ENCODE data around the gene TIMP2. TPM values are rescaled to one million over a fixed set of nuclear protein-coding genes. Genes with fewer than 3 reads are reported as not detected.

The TIMP2 gene
- total and polyA plus RNA-seq, 2 of the 13 experiments (the other 11 are each of a cell fraction or from before 2014, with no cell fraction given): 3.8 to 8.5 TPM

DNA sequence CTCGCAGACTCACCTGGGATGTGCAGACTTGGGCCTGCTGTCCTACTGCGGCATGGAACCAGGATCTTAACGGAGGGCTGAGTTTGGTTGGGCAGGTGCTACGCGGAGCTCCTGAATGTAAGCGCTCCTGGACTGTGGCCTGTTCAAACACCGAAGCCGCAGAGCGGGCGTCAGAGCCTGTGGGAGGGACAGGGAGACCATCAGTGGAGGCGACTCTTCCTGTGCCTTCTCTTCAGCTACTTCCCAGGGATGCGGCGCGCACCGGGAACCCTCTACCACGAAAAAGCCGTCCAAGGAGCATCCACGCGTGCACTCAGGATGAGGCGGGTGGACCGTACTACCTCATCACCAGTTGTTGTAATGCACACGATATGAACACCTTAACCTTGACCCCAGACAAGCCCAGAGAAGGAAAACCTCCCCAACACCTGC lies 86.6 kb downstream of the TIMP2 start (continued):
- TF ChIP-seq, protein P1, sequence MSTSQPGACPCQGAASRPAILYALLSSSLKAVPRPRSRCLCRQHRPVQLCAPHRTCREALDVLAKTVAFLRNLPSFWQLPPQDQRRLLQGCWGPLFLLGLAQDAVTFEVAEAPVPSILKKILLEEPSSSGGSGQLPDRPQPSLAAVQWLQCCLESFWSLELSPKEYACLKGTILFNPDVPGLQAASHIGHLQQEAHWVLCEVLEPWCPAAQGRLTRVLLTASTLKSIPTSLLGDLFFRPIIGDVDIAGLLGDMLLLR (CRISPR knock-in tag; IDR thresholded peaks at IDR 0.05): no peak
- TF ChIP-seq ZNF264 (CRISPR knock-in tag; IDR thresholded peaks at IDR 0.05): peak; percentile 75
- TF ChIP-seq ZNF136 (CRISPR knock-in tag; IDR thresholded peaks at IDR 0.05; ENCODE audit: low read depth): no peak
- TF ChIP-seq, protein P2, sequence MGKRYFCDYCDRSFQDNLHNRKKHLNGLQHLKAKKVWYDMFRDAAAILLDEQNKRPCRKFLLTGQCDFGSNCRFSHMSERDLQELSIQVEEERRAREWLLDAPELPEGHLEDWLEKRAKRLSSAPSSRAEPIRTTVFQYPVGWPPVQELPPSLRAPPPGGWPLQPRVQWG (CRISPR knock-in tag; IDR thresholded peaks at IDR 0.05; ENCODE audit: borderline replicate concordance, low read depth): no peak
- TF ChIP-seq POGZ (CRISPR knock-in tag; IDR thresholded peaks at IDR 0.05): no peak
- TF ChIP-seq, protein P3, sequence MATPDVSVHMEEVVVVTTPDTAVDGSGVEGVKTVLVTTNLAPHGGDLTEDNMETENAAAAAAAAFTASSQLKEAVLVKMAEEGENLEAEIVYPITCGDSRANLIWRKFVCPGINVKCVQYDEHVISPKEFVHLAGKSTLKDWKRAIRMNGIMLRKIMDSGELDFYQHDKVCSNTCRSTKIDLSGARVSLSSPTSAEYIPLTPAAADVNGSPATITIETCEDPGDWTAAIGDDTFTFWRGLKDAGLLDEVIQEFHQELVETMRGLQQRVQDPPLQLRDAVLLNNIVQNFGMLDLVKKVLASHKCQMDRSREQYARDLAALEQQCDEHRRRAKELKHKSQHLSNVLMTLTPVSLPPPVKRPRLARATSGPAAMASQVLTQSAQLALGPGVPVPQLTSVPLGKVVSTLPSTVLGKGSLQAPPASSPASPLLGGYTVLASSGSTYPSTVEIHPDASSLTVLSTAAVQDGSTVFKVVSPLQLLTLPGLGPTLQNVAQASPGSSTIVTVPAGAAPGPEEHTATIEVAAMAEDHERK (CRISPR knock-in tag; IDR thresholded peaks at IDR 0.05; ENCODE audit: low read depth): no peak
- TF ChIP-seq, protein P4, sequence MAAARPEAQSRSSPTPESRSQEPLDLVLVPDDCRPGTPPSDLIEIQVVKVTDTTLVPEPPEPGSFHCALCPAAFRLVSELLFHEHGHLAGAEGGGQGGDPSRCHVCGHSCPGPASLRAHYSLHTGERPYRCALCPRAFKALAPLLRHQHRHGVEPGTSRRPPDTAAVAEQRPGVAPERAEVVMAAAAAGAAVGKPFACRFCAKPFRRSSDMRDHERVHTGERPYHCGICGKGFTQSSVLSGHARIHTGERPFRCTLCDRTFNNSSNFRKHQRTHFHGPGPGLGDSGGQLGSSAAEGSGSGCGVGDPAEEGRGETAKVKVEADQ (CRISPR knock-in tag; IDR thresholded peaks at IDR 0.05; ENCODE audit: borderline replicate concordance): no peak
- no peak for TF ChIP-seq CHD2 (IDR thresholded peaks at IDR 0.05; ENCODE audit: low read depth, low read length)
- no peak for TF ChIP-seq SYNCRIP (IDR thresholded peaks at IDR 0.05; ENCODE audit: insufficient read depth, low read depth, low read length)
- no peak; the same call in 1 of the 2 replicates for TF ChIP-seq ZNF430 (CRISPR knock-in tag; IDR thresholded peaks at IDR 0.05)
- no peak for TF ChIP-seq FOXO1 (CRISPR knock-in tag; IDR thresholded peaks at IDR 0.05)
- TF ChIP-seq, protein P5, sequence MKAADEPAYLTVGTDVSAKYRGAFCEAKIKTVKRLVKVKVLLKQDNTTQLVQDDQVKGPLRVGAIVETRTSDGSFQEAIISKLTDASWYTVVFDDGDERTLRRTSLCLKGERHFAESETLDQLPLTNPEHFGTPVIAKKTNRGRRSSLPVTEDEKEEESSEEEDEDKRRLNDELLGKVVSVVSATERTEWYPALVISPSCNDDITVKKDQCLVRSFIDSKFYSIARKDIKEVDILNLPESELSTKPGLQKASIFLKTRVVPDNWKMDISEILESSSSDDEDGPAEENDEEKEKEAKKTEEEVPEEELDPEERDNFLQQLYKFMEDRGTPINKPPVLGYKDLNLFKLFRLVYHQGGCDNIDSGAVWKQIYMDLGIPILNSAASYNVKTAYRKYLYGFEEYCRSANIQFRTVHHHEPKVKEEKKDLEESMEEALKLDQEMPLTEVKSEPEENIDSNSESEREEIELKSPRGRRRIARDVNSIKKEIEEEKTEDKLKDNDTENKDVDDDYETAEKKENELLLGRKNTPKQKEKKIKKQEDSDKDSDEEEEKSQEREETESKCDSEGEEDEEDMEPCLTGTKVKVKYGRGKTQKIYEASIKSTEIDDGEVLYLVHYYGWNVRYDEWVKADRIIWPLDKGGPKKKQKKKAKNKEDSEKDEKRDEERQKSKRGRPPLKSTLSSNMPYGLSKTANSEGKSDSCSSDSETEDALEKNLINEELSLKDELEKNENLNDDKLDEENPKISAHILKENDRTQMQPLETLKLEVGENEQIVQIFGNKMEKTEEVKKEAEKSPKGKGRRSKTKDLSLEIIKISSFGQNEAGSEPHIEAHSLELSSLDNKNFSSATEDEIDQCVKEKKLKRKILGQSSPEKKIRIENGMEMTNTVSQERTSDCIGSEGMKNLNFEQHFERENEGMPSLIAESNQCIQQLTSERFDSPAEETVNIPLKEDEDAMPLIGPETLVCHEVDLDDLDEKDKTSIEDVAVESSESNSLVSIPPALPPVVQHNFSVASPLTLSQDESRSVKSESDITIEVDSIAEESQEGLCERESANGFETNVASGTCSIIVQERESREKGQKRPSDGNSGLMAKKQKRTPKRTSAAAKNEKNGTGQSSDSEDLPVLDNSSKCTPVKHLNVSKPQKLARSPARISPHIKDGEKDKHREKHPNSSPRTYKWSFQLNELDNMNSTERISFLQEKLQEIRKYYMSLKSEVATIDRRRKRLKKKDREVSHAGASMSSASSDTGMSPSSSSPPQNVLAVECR (CRISPR knock-in tag; IDR thresholded peaks at IDR 0.05; ENCODE audit: borderline replicate concordance): peak; percentile 70; the same call in 1 of the 2 replicates
- no peak for TF ChIP-seq ZNF652 (CRISPR knock-in tag; IDR thresholded peaks at IDR 0.05; ENCODE audit: borderline replicate concordance, low read depth)
- no peak for TF ChIP-seq ZNF781 (CRISPR knock-in tag; IDR thresholded peaks at IDR 0.05; ENCODE audit: borderline replicate concordance, not compliant biosample characterization)
- TF ChIP-seq SATB2 (CRISPR knock-in tag; IDR thresholded peaks at IDR 0.05): no peak
- TF ChIP-seq, protein P6, sequence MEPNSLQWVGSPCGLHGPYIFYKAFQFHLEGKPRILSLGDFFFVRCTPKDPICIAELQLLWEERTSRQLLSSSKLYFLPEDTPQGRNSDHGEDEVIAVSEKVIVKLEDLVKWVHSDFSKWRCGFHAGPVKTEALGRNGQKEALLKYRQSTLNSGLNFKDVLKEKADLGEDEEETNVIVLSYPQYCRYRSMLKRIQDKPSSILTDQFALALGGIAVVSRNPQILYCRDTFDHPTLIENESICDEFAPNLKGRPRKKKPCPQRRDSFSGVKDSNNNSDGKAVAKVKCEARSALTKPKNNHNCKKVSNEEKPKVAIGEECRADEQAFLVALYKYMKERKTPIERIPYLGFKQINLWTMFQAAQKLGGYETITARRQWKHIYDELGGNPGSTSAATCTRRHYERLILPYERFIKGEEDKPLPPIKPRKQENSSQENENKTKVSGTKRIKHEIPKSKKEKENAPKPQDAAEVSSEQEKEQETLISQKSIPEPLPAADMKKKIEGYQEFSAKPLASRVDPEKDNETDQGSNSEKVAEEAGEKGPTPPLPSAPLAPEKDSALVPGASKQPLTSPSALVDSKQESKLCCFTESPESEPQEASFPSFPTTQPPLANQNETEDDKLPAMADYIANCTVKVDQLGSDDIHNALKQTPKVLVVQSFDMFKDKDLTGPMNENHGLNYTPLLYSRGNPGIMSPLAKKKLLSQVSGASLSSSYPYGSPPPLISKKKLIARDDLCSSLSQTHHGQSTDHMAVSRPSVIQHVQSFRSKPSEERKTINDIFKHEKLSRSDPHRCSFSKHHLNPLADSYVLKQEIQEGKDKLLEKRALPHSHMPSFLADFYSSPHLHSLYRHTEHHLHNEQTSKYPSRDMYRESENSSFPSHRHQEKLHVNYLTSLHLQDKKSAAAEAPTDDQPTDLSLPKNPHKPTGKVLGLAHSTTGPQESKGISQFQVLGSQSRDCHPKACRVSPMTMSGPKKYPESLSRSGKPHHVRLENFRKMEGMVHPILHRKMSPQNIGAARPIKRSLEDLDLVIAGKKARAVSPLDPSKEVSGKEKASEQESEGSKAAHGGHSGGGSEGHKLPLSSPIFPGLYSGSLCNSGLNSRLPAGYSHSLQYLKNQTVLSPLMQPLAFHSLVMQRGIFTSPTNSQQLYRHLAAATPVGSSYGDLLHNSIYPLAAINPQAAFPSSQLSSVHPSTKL (CRISPR knock-in tag; IDR thresholded peaks at IDR 0.05): no peak
